Ascending aorta (tissue), 2 donors: Measurements from ENCODE around the gene STK32C. TPM values are rescaled to one million over a fixed set of nuclear protein-coding genes. Genes with fewer than 3 reads are reported as not detected.

Experiments
- DNase-seq, 2 donors: peaks; one replicate each; pipeline ENCODE4 v3.0.0-alpha.2; 2019; ENCODE audit warnings: low spot score in 2 of 2
- H3K27ac ChIP-seq, 2 donors: fragments of 200-600 bp; sonication (generic); one replicate each; pipeline ENCODE4 v1.5.1; 2016 to 2017; ENCODE audit warnings: mild to moderate bottlenecking in 1 of 2
- H3K27me3 ChIP-seq: fragments of 200-600 bp; sonication (generic); one replicate; pipeline ENCODE4 v1.5.1; 2017
- H3K36me3 ChIP-seq, 2 donors: fragments of 200-600 bp; sonication (generic); one replicate each; pipeline ENCODE4 v1.5.1; 2016
- H3K4me1 ChIP-seq, 2 donors: fragments of 200-600 bp; sonication (generic); one replicate each; pipeline ENCODE4 v1.5.1; 2016 to 2017; ENCODE audit warnings: mild to moderate bottlenecking in 1 of 2
- H3K4me3 ChIP-seq, 2 donors: fragments of 200-600 bp; sonication (generic); one replicate each; pipeline ENCODE4 v1.5.1; 2016 to 2017; ENCODE audit warnings: mild to moderate bottlenecking in 1 of 2
- H3K9me3 ChIP-seq, 2 donors: fragments of 200-600 bp; sonication (generic); one replicate each; pipeline ENCODE4 v1.5.1; 2016
- intact Hi-C: fragments of 100-400 bp; cut with DNase I; formaldehyde crosslinking; loops from one replicate; pipeline ENCODE4 v1.15.1; 2023
- total RNA-seq: library from RNA; depleted of rRNA; stranded (reverse); fragments of >200 nt; gene quantifications from one replicate; pipeline ENCODE4 v1.1.0, GENCODE V29; 2016
- TF ChIP-seq, protein P1 (sequence below), 3 experiments: fragments of 200-600 bp in 2 of 3; fragments of 450-650 bp in 1 of 3; sonication (generic) in 2 of 3; IDR thresholded peaks; one replicate each; pipeline ENCODE4 v1.5.1; 2016 to 2019; ENCODE audit warnings: antibody characterized with exemption in 3 of 3, mild to moderate bottlenecking in 1 of 3, moderate library complexity in 1 of 3

STK32C gene
- total RNA-seq, 1 donor from 2014 or later: 16.2 TPM

DNA sequence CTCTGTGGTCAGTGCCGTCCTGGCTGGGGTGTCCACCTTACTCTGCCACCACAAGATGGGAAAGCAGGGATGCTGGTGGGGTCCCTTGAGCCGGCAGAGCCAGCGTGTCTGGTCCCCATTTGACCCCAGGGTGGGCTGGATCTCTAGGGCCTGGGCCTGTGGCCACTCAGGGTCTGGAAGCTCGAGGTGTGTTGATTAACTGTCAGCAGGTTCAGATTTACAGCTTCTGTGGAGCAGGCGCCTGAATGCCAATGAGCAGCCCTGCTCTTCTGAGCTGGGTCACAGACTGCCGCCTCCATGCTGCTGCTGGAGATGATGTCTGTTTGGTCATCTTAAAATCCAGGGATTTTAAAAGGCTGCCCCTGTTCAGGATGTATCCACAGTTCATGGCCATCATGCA is 132.3 kb downstream of the STK32C start:
- TF ChIP-seq, protein P1, sequence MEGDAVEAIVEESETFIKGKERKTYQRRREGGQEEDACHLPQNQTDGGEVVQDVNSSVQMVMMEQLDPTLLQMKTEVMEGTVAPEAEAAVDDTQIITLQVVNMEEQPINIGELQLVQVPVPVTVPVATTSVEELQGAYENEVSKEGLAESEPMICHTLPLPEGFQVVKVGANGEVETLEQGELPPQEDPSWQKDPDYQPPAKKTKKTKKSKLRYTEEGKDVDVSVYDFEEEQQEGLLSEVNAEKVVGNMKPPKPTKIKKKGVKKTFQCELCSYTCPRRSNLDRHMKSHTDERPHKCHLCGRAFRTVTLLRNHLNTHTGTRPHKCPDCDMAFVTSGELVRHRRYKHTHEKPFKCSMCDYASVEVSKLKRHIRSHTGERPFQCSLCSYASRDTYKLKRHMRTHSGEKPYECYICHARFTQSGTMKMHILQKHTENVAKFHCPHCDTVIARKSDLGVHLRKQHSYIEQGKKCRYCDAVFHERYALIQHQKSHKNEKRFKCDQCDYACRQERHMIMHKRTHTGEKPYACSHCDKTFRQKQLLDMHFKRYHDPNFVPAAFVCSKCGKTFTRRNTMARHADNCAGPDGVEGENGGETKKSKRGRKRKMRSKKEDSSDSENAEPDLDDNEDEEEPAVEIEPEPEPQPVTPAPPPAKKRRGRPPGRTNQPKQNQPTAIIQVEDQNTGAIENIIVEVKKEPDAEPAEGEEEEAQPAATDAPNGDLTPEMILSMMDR (IDR thresholded peaks at IDR 0.05): no peak
- DNase-seq: no peak
- Histone ChIP-seq H3K9me3 (no peaks in the 10 kb centered on the region), H3K27me3 (no peaks in the 10 kb centered on the region), H3K4me3 (no peak overlapping the region), H3K27ac (no peak overlapping the region), H3K36me3 (no peaks in the 10 kb centered on the region), H3K4me1 (no peaks in the 10 kb centered on the region)
- intact Hi-C loops: no loop called here

DNA sequence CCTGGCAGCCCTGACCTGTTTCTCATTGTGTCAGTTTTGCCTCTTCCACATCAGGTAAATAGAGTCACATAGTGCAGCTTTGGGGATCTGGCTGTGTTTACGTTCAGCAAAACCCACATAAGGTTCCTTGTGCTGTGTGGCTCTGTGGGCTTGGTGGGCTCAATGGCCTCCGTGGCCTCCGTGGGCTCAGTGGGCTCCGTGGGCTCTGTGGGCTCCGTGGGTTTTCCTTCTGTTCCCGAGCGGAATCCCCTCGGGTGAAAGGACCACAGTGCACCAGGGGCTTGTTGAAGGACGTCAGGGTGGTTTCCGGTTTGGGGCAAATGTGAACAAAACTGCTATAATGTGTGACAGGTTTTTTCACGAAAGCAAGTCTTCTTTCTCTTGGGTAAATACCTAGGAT is 133.5 kb downstream of the STK32C start:
- TF ChIP-seq, protein P1 (IDR thresholded peaks at IDR 0.05): no peak
- no peak overlapping the region for H3K27ac ChIP-seq
- no peaks in the 10 kb centered on the region for H3K36me3 ChIP-seq
- intact Hi-C loops: no loop called here
- H3K27me3 ChIP-seq: no peaks in the 10 kb centered on the region
- no peaks in the 10 kb centered on the region for H3K9me3 ChIP-seq
- H3K4me1 ChIP-seq: no peaks in the 10 kb centered on the region
- H3K4me3 ChIP-seq: no peak overlapping the region
- no peak for DNase-seq

DNA sequence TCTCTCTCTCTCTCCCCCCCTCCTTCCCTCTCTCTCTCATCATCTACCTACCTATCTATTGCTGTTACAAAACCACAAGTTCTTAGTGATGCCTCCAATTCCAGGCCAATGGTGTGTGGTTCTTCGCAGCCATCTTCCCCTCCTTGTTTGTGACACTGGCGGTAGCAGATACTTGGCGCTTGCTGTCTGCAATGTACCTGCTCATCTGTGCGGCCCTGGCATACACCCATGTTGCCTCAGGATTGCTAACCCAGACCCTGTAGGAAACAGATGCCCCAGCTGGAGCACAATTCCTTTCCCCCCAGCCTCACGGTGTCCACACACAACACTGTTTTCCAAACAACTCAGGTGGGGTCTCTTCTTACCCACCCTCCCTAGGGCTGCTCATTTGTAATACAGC is 134.6 kb downstream of the STK32C start:
- H3K4me3 ChIP-seq: no peak overlapping the region
- no peak for DNase-seq
- no peak overlapping the region for H3K27ac ChIP-seq
- no peaks in the 10 kb centered on the region for H3K27me3 ChIP-seq
- H3K4me1 ChIP-seq: no peaks in the 10 kb centered on the region
- TF ChIP-seq, protein P1 (IDR thresholded peaks at IDR 0.05): no peak
- no peaks in the 10 kb centered on the region for H3K36me3 ChIP-seq
- intact Hi-C loops: no loop called here
- no peaks in the 10 kb centered on the region for H3K9me3 ChIP-seq

DNA sequence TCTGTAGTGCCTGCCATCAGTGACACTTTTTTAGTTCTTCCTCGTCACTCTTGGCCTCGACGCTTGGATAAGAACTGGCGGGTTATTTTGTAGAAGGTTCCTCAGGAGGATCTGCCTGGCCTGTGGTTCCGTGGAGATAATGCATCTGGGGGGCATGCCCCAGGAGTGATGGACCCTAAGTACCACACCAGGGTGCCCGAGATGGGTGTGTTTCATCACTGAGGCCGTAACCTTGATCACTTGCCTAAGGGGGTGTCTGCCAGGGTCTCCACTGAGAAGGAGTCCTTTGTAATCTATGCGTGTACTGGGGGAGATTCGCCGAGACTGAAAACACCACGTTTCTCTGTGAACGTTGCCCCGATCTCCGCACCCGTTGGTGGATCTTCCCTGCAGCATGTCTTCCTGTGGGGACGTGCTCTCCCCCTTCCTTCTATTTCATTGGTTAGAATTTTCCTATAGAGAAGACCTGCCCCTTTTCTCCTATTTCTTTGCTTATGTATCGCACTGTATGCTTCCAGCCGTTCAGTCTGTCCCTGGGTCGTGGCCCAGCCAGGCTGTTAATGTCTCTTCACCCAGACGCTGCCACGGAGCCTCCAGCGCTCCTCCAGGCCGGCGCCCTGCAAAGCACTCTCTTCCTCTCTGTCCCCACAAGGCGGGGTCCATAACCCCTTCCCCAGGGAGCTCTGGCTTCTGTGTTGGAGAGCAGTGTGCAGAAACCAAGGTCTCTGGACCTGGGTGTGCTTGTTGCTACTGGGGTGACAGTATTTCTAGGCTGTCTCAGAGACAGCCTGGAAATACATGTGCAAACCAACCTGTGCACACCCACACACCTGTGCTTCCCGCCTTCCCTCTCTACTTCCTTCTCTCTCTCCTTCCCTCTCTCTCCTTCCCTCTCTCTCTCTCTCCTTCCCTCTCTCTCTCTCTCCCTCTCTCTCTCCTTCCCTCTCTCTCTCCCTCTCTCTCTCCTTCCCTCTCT is 135.4 kb downstream of the STK32C start:
- H3K27me3 ChIP-seq: no peaks in the 10 kb centered on the region
- H3K9me3 ChIP-seq: no peaks in the 10 kb centered on the region
- DNase-seq: no peak
- no peaks in the 10 kb centered on the region for H3K36me3 ChIP-seq
- intact Hi-C loops: no loop called here
- H3K4me1 ChIP-seq: no peaks in the 10 kb centered on the region
- no peak overlapping the region for H3K4me3 ChIP-seq
- TF ChIP-seq, protein P1 (IDR thresholded peaks at IDR 0.05): no peak
- no peak overlapping the region for H3K27ac ChIP-seq

DNA sequence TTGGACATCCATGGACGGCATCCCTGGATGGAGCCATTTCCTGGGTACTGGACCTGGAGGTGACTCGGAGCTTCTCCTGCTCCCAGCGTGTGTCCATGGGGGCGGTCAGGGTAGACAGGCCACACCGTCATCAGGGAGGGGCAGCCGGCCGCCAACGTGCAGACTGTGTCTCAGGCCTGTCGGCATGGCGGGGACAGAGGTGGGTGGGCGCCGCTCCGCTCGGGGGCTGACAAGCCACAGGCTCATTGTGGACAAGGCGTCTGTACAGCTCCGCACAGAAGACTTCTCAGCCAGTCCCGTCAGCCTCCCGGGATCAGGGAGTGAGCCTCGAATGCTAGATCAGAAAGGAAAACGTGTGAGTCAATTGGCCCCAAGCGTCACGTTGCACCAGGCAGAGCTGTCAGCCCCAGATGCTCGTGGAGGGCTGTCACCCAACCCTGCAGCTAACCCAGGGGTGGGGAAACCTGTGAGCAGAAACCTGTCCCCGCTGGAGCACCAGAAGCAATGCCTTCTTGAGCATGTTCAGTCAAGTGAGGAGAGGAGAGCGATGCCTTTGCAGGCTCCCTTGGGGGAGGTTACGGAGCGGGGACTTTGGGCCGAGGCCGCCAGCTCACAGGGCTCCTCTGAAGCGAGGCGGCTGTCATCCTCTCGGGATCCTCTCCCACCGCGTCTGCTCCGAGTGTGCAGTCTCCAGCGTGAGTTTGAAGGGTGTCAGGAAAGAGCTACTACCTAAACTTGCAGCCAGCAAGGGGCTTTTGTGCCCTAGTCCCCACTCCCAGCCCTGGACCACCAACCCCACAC is 137.0 kb downstream of the STK32C start:
- no peaks in the 10 kb centered on the region for H3K9me3 ChIP-seq
- TF ChIP-seq, protein P1 (IDR thresholded peaks at IDR 0.05): no peak

More for the DNA sequence above, 137.0 kb downstream of the STK32C start:
- H3K4me3 ChIP-seq: no peak overlapping the region
- no peaks in the 10 kb centered on the region for H3K27me3 ChIP-seq
- H3K27ac ChIP-seq: no peak overlapping the region
- no peaks in the 10 kb centered on the region for H3K36me3 ChIP-seq
- intact Hi-C loops: no loop called here
- DNase-seq: no peak
- no peaks in the 10 kb centered on the region for H3K4me1 ChIP-seq
